EH (cell line): Measurements from ENCODE around the gene LARP1B.
A peak's percentile ranks its signal among the peaks of the same experiment; 100 is the strongest.
"Not testable (repeated sequence)": the region's sequence is repeated elsewhere in the genome, so short reads cannot be mapped to it uniquely, and the experiment has no call there.

Experiments used
- DNase-seq: peaks from one replicate; pipeline ENCODE4 v3.0.0-alpha.2; 2015; ENCODE audit warnings: low read depth

LARP1B gene

GRCh38 chr4:128060699-128061565 lies at the start of gene LARP1B:
TSS of gene LARP1B (plus strand) at chr4:128061312. CDS start at chr4:128074952, 13,640 bp downstream.
- DNase-seq = peak; percentile 98

- DNase-seq = no peak
Observed at GRCh38 chr4:128025319-128025718, 35.8 kb upstream of the LARP1B start.

- DNase-seq = no peak
Observed at GRCh38 chr4:128029907-128030306, 31.2 kb upstream of the LARP1B start.

- peak; percentile 5 for DNase-seq
Observed at GRCh38 chr4:128031756-128032384, 29.2 kb upstream of the LARP1B start.

- no peak for DNase-seq
Observed at GRCh38 chr4:128039568-128039967, 21.5 kb upstream of the LARP1B start.

- not testable (repeated sequence) for DNase-seq
Observed at GRCh38 chr4:128047019-128047418, 14.1 kb upstream of the LARP1B start.

GRCh38 chr4:128047514-128047913 lies 13.6 kb upstream of the LARP1B start:
- DNase-seq = not testable (repeated sequence)

GRCh38 chr4:128051229-128051628 lies 9.9 kb upstream of the LARP1B start:
- DNase-seq = not testable (repeated sequence)

- not testable (repeated sequence) for DNase-seq
Observed at GRCh38 chr4:128054907-128055306, 6.2 kb upstream of the LARP1B start.

GRCh38 chr4:128055441-128056206 lies 5.5 kb upstream of the LARP1B start:
- not testable (repeated sequence) for DNase-seq

GRCh38 chr4:128056396-128056795 lies 4.7 kb upstream of the LARP1B start:
- no peak for DNase-seq

GRCh38 chr4:128060121-128060698 lies 902 bp upstream of the LARP1B start:
- DNase-seq = peak; percentile 14

- DNase-seq = peak; percentile 57
Observed at GRCh38 chr4:128061566-128062536, 739 bp downstream of the LARP1B start.

- not testable (repeated sequence) for DNase-seq
Observed at GRCh38 chr4:128066453-128066820, 5.3 kb downstream of the LARP1B start.

- DNase-seq = peak; percentile 35
Observed at GRCh38 chr4:128068918-128069317, 7.8 kb downstream of the LARP1B start.

- no peak for DNase-seq
Observed at GRCh38 chr4:128076464-128076863, 15.4 kb downstream of the LARP1B start.

GRCh38 chr4:128095293-128095692 lies 34.2 kb downstream of the LARP1B start:
- DNase-seq = not testable (repeated sequence)

- peak; percentile 46 for DNase-seq
Observed at GRCh38 chr4:128107766-128108165, 46.7 kb downstream of the LARP1B start.

GRCh38 chr4:128123036-128123435 lies 61.9 kb downstream of the LARP1B start:
- peak; percentile 47 for DNase-seq

- no peak for DNase-seq
Observed at GRCh38 chr4:128130621-128131020, 69.5 kb downstream of the LARP1B start.

GRCh38 chr4:128134925-128135324 lies 73.8 kb downstream of the LARP1B start:
- no peak for DNase-seq
